K562 (cell line): ENCODE measurements around the gene ACSF2. TPM values are rescaled to one million over a fixed set of nuclear protein-coding genes. Genes with fewer than 3 reads are reported as not detected.

ENCODE experiments used
- ARID1B ChIP-seq: fragments of 450-650 bp; IDR thresholded peaks from 2 replicates; pipeline ENCODE4 v1.6.1; 2016; ENCODE audit warnings: antibody characterized with exemption, mild to moderate bottlenecking, inconsistent platforms
- BCL6 ChIP-seq: fragments of 250-450 bp; sonication (Bioruptor Pico); IDR thresholded peaks from 2 replicates; pipeline ENCODE4 v1.4.0; 2020
- BRD4 ChIP-seq: fragments of 200-600 bp; sonication (generic); IDR thresholded peaks from 2 replicates; pipeline ENCODE4 v1.6.1; 2017; ENCODE audit warnings: inconsistent platforms
- CHD1 ChIP-seq: fragments of 200-600 bp; sonication (generic); IDR thresholded peaks from one replicate; pipeline ENCODE4 v1.6.1; 2012; ENCODE audit warnings: mild to moderate bottlenecking, moderate library complexity, low read length, inconsistent platforms
- ESRRA ChIP-seq: fragments of 450-650 bp; IDR thresholded peaks from 2 replicates; pipeline ENCODE4 v1.6.1; 2014; ENCODE audit warnings: low read depth, mild to moderate bottlenecking, moderate library complexity, borderline replicate concordance
- ETV5 ChIP-seq: sonication (generic); formaldehyde crosslinking; IDR thresholded peaks from 2 replicates; pipeline ENCODE4 v1.4.0; 2020; ENCODE audit warnings: low read depth, mild to moderate bottlenecking, missing genetic modification reagents
- FOS ChIP-seq: IDR thresholded peaks from 3 replicates; pipeline ENCODE4 v1.6.1; 2011; ENCODE audit not compliant: insufficient read length; ENCODE audit errors: extremely low read depth
- GABPB1 ChIP-seq: sonication (generic); formaldehyde crosslinking; IDR thresholded peaks from 2 replicates; pipeline ENCODE4 v1.8.0; 2022; ENCODE audit warnings: mild to moderate bottlenecking, missing genetic modification reagents
- HNRNPL ChIP-seq: fragments of 200-400 bp; formaldehyde crosslinking; IDR thresholded peaks from 2 replicates; pipeline ENCODE4 v1.6.1; 2017; ENCODE audit warnings: low read depth, mild to moderate bottlenecking, low read length
- JUN ChIP-seq, 2 experiments: sonication (generic) in 1 of 2; formaldehyde crosslinking in 1 of 2; IDR thresholded peaks; 2 replicates each; pipeline versions ENCODE4 v1.6.1 to v1.8.0; 2012 to 2022; ENCODE audit warnings: borderline replicate concordance in 2 of 2, mild to moderate bottlenecking in 2 of 2, improper control_type of control experiment in 1 of 2, low read depth in 1 of 2, low read length in 1 of 2, missing genetic modification reagents in 1 of 2
- PHF21A ChIP-seq: fragments of 450-650 bp; IDR thresholded peaks from 2 replicates; pipeline ENCODE4 v1.6.1; 2017; ENCODE audit warnings: low read depth, borderline replicate concordance
- RAD51 ChIP-seq: fragments of 450-650 bp; IDR thresholded peaks from 2 replicates; pipeline ENCODE4 v1.7.1; 2016; ENCODE audit warnings: low read depth, mild to moderate bottlenecking, borderline replicate concordance
- RBM14 ChIP-seq: fragments of 200-400 bp; formaldehyde crosslinking; IDR thresholded peaks from 2 replicates; pipeline ENCODE4 v1.6.1; 2018; ENCODE audit warnings: low read depth, mild to moderate bottlenecking, low read length, moderate library complexity, borderline replicate concordance; ENCODE audit not compliant: insufficient read depth
- RBM34 ChIP-seq: fragments of 200-400 bp; formaldehyde crosslinking; IDR thresholded peaks from 2 replicates; pipeline ENCODE4 v1.6.1; 2018; ENCODE audit warnings: low read length, borderline replicate concordance; ENCODE audit not compliant: insufficient read depth
- SUPT5H ChIP-seq: fragments of 450-650 bp; IDR thresholded peaks from 2 replicates; pipeline ENCODE4 v1.6.1; 2016
- XRCC4 ChIP-seq: IDR thresholded peaks from one replicate; pipeline ENCODE4 v1.6.1; 2011; ENCODE audit not compliant: insufficient read depth, insufficient read length; ENCODE audit errors: extremely low read depth
- ZNF384 ChIP-seq: IDR thresholded peaks from 2 replicates; pipeline ENCODE4 v1.6.1; 2012; ENCODE audit warnings: low read depth, low read length, improper control_type of control experiment
- polyA plus RNA-seq, 8 experiments: library from polyadenylated mRNA; depleted of rRNA in 4 of 8; stranded (reverse) in 5 of 8; unstranded in 3 of 8; fragments of >200 nt; fragmentation: Nextera tagmentation in 2 of 8; fragmentation: Illumina TruSeq in 1 of 8; extraction: Ambion mirVana in 2 of 8; extraction: Trizol in 1 of 8; gene quantifications; 2 replicates each; pipeline versions ENCODE4 v1.2.1 to v1.2.3, GENCODE V29; 2011 to 2014; ENCODE audit warnings: inconsistent platforms in 1 of 8, missing spikeins in 1 of 8
- total RNA-seq, 7 experiments: library from RNA; depleted of rRNA in 6 of 7; stranded (reverse); fragments of >200 nt in 6 of 7; fragmentation: Illumina TruSeq in 2 of 7; extraction: Trizol in 2 of 7; gene quantifications; 2 replicates each; pipeline versions ENCODE4 v1.2.1 to v1.2.3, GENCODE V29; 2011 to 2021; ENCODE audit warnings: low replicate concordance in 1 of 7
- TF ChIP-seq, protein P1 (sequence below): fragments of 250-450 bp; sonication (Bioruptor Pico); IDR thresholded peaks from 2 replicates; pipeline ENCODE4 v1.4.0; 2020
- TF ChIP-seq, protein P2 (sequence below): sonication (generic); formaldehyde crosslinking; IDR thresholded peaks from 2 replicates; pipeline ENCODE4 v1.8.0; 2022; ENCODE audit warnings: mild to moderate bottlenecking, missing genetic modification reagents
- TF ChIP-seq, protein P3 (sequence below): fragments of 450-650 bp; IDR thresholded peaks from 2 replicates; pipeline ENCODE4 v1.6.1; 2018; ENCODE audit warnings: mild to moderate bottlenecking, low read depth; ENCODE audit not compliant: partially characterized antibody
- TF ChIP-seq, protein P4 (sequence below), 2 experiments: fragments of 250-450 bp in 1 of 2; fragments of 450-650 bp in 1 of 2; sonication (Bioruptor Pico) in 1 of 2; IDR thresholded peaks; 2 replicates each; pipeline versions ENCODE4 v1.6.1 to v1.8.0; 2016 to 2021; ENCODE audit warnings: mild to moderate bottlenecking in 2 of 2, moderate library complexity in 2 of 2, missing compliant biosample characterization in 1 of 2, missing genetic modification characterization in 1 of 2
- TF ChIP-seq, protein P5 (sequence below): sonication (generic); formaldehyde crosslinking; IDR thresholded peaks from 2 replicates; pipeline ENCODE4 v1.8.0; 2022; ENCODE audit warnings: mild to moderate bottlenecking, missing genetic modification reagents

Gene ACSF2
- total and polyA plus RNA-seq, 9 of the 15 experiments (the other 6 are each of a cell fraction or from before 2014, with no cell fraction given), result 0.89 to 6.1 (median 3.5) TPM

DNA sequence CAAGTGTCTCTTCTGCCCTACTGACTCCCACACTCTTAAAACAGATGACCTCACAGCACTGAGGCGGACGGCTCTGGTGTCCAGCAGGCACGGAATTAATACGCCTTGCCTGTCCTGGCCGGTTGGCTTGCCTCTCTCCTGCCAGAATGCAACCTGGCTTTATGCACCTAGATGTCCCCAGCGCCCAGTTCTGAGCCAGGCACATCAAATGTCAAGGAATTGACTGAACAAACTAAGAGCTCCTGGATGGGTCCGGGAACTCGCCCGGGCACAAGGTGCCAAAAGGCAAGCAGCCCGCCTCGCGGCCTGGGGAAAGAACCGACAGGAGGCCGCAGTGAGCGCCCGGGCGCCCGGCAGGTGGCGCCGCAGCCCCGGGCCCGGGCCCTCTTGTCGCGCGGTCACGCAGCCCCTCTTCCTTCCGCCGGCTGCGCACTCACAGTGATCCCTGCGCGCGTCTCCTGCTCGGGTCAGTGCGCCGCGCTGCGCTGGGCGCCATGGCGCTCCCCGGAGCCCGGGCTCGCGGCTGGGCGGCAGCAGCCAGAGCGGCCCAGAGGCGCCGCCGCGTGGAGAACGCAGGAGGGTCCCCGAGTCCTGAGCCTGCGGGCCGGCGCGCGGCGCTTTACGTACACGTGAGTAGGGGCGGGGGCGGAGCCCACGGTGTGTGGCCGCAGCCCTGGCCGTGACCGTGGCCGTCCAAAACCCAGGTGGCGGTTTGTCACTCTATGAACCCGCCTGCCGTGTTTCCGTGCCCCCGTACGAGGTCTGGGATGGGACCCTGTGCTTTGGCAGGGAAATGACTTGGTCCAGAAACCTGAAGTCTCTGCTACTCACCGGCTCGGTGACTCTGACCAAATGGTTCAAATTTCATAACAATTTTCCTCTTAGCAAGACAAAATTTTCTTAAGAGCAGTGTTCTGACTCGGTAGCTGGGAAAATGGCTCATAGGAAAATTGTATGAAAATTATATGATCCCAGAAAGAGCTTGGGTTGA, 52.7 kb downstream of the ACSF2 start, which contains the start of gene RSAD1 (continued):
- TF ChIP-seq PHF21A (no peak), CHD1 (peak; percentile 78), SUPT5H (no peak; the same call in 1 of the 2 replicates), GABPB1 (CRISPR knock-in tag) (peak; percentile 77), ARID1B (no peak), BCL6 (no peak), ESRRA (peak; percentile 89), RAD51 (no peak), JUN (IDR thresholded peaks at IDR 0.05; ENCODE audit: borderline replicate concordance, low read depth, low read length) (0 out of 2 replicates have a peak, but pooled peaks have one; percentile 32), JUN (CRISPR knock-in tag; IDR thresholded peaks at IDR 0.05; ENCODE audit: borderline replicate concordance) (no peak), HNRNPL (peak; percentile 45; the same call in 1 of the 2 replicates), BRD4 (no peak), FOS (no peak), RBM14 (no peak), ZNF384 (no peak), XRCC4 (no peak), RBM34 (no peak), ETV5 (no peak)
- TF ChIP-seq, protein P1, sequence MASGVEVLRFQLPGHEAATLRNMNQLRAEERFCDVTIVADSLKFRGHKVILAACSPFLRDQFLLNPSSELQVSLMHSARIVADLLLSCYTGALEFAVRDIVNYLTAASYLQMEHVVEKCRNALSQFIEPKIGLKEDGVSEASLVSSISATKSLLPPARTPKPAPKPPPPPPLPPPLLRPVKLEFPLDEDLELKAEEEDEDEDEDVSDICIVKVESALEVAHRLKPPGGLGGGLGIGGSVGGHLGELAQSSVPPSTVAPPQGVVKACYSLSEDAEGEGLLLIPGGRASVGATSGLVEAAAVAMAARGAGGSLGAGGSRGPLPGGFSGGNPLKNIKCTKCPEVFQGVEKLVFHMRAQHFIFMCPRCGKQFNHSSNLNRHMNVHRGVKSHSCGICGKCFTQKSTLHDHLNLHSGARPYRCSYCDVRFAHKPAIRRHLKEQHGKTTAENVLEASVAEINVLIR (CRISPR knock-in tag), result peak; percentile 55; the same call in 1 of the 2 replicates
- TF ChIP-seq, protein P2, sequence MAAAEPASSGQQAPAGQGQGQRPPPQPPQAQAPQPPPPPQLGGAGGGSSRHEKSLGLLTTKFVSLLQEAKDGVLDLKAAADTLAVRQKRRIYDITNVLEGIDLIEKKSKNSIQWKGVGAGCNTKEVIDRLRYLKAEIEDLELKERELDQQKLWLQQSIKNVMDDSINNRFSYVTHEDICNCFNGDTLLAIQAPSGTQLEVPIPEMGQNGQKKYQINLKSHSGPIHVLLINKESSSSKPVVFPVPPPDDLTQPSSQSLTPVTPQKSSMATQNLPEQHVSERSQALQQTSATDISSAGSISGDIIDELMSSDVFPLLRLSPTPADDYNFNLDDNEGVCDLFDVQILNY (CRISPR knock-in tag), result no peak; the same call in 1 of the 2 replicates
- TF ChIP-seq, protein P3, sequence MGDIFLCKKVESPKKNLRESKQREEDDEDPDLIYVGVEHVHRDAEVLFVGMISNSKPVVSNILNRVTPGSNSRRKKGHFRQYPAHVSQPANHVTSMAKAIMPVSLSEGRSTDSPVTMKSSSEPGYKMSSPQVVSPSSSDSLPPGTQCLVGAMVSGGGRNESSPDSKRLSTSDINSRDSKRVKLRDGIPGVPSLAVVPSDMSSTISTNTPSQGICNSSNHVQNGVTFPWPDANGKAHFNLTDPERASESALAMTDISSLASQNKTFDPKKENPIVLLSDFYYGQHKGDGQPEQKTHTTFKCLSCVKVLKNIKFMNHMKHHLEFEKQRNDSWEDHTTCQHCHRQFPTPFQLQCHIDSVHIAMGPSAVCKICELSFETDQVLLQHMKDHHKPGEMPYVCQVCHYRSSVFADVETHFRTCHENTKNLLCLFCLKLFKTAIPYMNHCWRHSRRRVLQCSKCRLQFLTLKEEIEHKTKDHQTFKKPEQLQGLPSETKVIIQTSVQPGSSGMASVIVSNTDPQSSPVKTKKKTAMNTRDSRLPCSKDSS, result no peak
- TF ChIP-seq, protein P4, sequence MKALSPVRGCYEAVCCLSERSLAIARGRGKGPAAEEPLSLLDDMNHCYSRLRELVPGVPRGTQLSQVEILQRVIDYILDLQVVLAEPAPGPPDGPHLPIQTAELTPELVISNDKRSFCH (CRISPR knock-in tag; IDR thresholded peaks at IDR 0.05), result no peak
- TF ChIP-seq, protein P4 (tag; IDR thresholded peaks at IDR 0.05), result peak; percentile 87
- TF ChIP-seq, protein P5, sequence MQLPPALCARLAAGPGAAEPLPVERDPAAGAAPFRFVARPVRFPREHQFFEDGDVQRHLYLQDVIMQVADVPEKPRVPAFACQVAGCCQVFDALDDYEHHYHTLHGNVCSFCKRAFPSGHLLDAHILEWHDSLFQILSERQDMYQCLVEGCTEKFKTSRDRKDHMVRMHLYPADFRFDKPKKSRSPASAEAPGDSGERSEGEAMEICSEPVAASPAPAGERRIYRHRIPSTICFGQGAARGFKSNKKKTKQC (CRISPR knock-in tag), result peak; percentile 58
